ENCODE measurements around the gene SLC7A14.

The SLC7A14 gene

GRCh38 chr3:170585937-170586310 lies at the start of gene SLC7A14:
TSS of gene SLC7A14 (minus strand) at chr3:170586075. CDS start at chr3:170526936, 59,139 bp downstream.
- DNase-seq, result peak in 5 of 14 donors; percentile 15 to 79 (median 30)

- DNase-seq, result no peak
Observed at GRCh38 chr3:170635385-170635735, 49.5 kb upstream of the SLC7A14 start.

GRCh38 chr3:170634663-170635384 lies 48.9 kb upstream of the SLC7A14 start:
- no peak for DNase-seq

- DNase-seq, result no peak
Observed at GRCh38 chr3:170633573-170633972, 47.7 kb upstream of the SLC7A14 start.

- no peak for DNase-seq
Observed at GRCh38 chr3:170632780-170633179, 46.9 kb upstream of the SLC7A14 start.

- DNase-seq, result no peak
Observed at GRCh38 chr3:170631755-170632488, 46.0 kb upstream of the SLC7A14 start.

GRCh38 chr3:170623524-170623923 lies 37.6 kb upstream of the SLC7A14 start:
- DNase-seq, result no peak

- DNase-seq, result peak in 1 of 14 donors; percentile 10
Observed at GRCh38 chr3:170622369-170623159, 36.7 kb upstream of the SLC7A14 start.

GRCh38 chr3:170621256-170621655 lies 35.4 kb upstream of the SLC7A14 start:
- DNase-seq, result no peak

- DNase-seq, result peak in 2 of 14 donors; percentile 13 to 22
Observed at GRCh38 chr3:170614214-170614966, 28.5 kb upstream of the SLC7A14 start.

- DNase-seq, result peak in 1 of 14 donors; percentile 21
Observed at GRCh38 chr3:170611751-170612150, 25.9 kb upstream of the SLC7A14 start.

GRCh38 chr3:170610321-170610884 lies 24.5 kb upstream of the SLC7A14 start:
- DNase-seq, result no peak

GRCh38 chr3:170608475-170608874 lies 22.6 kb upstream of the SLC7A14 start:
- DNase-seq, result no peak

GRCh38 chr3:170606675-170607074 lies 20.8 kb upstream of the SLC7A14 start:
- no peak for DNase-seq

- no peak for DNase-seq
Observed at GRCh38 chr3:170605490-170605889, 19.6 kb upstream of the SLC7A14 start.

GRCh38 chr3:170603770-170604510 lies 18.1 kb upstream of the SLC7A14 start:
- no peak for DNase-seq

GRCh38 chr3:170602556-170602955 lies 16.7 kb upstream of the SLC7A14 start:
- no peak for DNase-seq

GRCh38 chr3:170600005-170600624 lies 14.2 kb upstream of the SLC7A14 start:
- no peak for DNase-seq

- DNase-seq, result no peak
Observed at GRCh38 chr3:170599091-170599490, 13.2 kb upstream of the SLC7A14 start.

- peak in 2 of 14 donors; percentile 1 to 68 for DNase-seq
Observed at GRCh38 chr3:170598091-170598502, 12.2 kb upstream of the SLC7A14 start.

- DNase-seq, result no peak
Observed at GRCh38 chr3:170594528-170594927, 8.7 kb upstream of the SLC7A14 start.

Data from C1 segment of cervical spinal cord (tissue), 14 donors.